ENCODE data around the gene SLC7A6.
"Not testable (repeated sequence)": the region's sequence is repeated elsewhere in the genome, so short reads cannot be mapped to it uniquely, and the experiment has no call there.

SLC7A6 gene

GRCh38 chr16:68285683-68286082, 21.4 kb downstream of the SLC7A6 start:
- DNase-seq, result no peak

GRCh38 chr16:68286153-68287074, 22.1 kb downstream of the SLC7A6 start:
- DNase-seq, result no peak

GRCh38 chr16:68287276-68288251, 23.2 kb downstream of the SLC7A6 start:
- DNase-seq, result no peak

GRCh38 chr16:68288252-68288650, 23.9 kb downstream of the SLC7A6 start:
- DNase-seq, result no peak

GRCh38 chr16:68288796-68289195, 24.5 kb downstream of the SLC7A6 start:
- DNase-seq, result not testable (repeated sequence)

- no peak for DNase-seq
These were observed 24.9 kb downstream of the SLC7A6 start for GRCh38 chr16:68289202-68289601.

- DNase-seq, result no peak
These were observed 25.4 kb downstream of the SLC7A6 start for GRCh38 chr16:68289621-68290329.

- DNase-seq, result no peak
These were observed 26.1 kb downstream of the SLC7A6 start for GRCh38 chr16:68290450-68290849.

GRCh38 chr16:68291227-68291626, 26.9 kb downstream of the SLC7A6 start:
- DNase-seq, result no peak

GRCh38 chr16:68292425-68292824, 28.1 kb downstream of the SLC7A6 start:
- no peak for DNase-seq

- no peak for DNase-seq
These were observed 32.0 kb downstream of the SLC7A6 start for GRCh38 chr16:68296291-68296690.

- DNase-seq, result no peak
These were observed 32.4 kb downstream of the SLC7A6 start for GRCh38 chr16:68296693-68297092.

GRCh38 chr16:68297908-68298307, 33.6 kb downstream of the SLC7A6 start:
- no peak for DNase-seq

- no peak for DNase-seq
These were observed 34.0 kb downstream of the SLC7A6 start for GRCh38 chr16:68298312-68298711.

- no peak for DNase-seq
These were observed 34.7 kb downstream of the SLC7A6 start for GRCh38 chr16:68298907-68299561.

GRCh38 chr16:68299571-68300453, 35.5 kb downstream of the SLC7A6 start:
- DNase-seq, result no peak

GRCh38 chr16:68300734-68301459, 36.6 kb downstream of the SLC7A6 start:
- DNase-seq, result no peak

GRCh38 chr16:68306633-68307032, 42.3 kb downstream of the SLC7A6 start:
- DNase-seq, result no peak

GRCh38 chr16:68309799-68310198, 45.5 kb downstream of the SLC7A6 start:
- no peak for DNase-seq

- no peak for DNase-seq
These were observed 46.1 kb downstream of the SLC7A6 start for GRCh38 chr16:68310437-68310773.

Data from cortex of kidney (tissue), 1 donor.